ENCODE results near the gene ITPR3.
"Not testable (repeated sequence)": the region's sequence is repeated elsewhere in the genome, so short reads cannot be mapped to it uniquely, and the experiment has no call there.

Gene ITPR3

GRCh38 chr6:33589731-33590530 is 31.2 kb upstream of the ITPR3 start:
- peak; percentile 39 for DNase-seq (ENCODE audit: low read depth)

GRCh38 chr6:33590531-33591198 is 30.5 kb upstream of the ITPR3 start:
- DNase-seq (ENCODE audit: low read depth): no peak
- no peak overlapping the region for H3K4me3 ChIP-seq (ENCODE audit: low read depth, low read length)

More at GRCh38 chr6:33589731-33590530, 31.2 kb upstream of the ITPR3 start:
- H3K4me3 ChIP-seq (ENCODE audit: low read depth, low read length): no peak overlapping the region

- H3K4me3 ChIP-seq (ENCODE audit: low read depth, low read length): no peak overlapping the region
Measured at GRCh38 chr6:33591424-33592032, 29.6 kb upstream of the ITPR3 start.

GRCh38 chr6:33592280-33592594 is 28.9 kb upstream of the ITPR3 start:
- no peak for DNase-seq (ENCODE audit: low read depth)
- H3K4me3 ChIP-seq (ENCODE audit: low read depth, low read length): no peak overlapping the region

More at GRCh38 chr6:33591424-33592032, 29.6 kb upstream of the ITPR3 start:
- no peak for DNase-seq (ENCODE audit: low read depth)

GRCh38 chr6:33592595-33593413 is 28.3 kb upstream of the ITPR3 start:
- DNase-seq (ENCODE audit: low read depth): no peak
- no peak overlapping the region for H3K4me3 ChIP-seq (ENCODE audit: low read depth, low read length)

GRCh38 chr6:33593414-33593727 is 27.8 kb upstream of the ITPR3 start:
- no peak overlapping the region for H3K4me3 ChIP-seq (ENCODE audit: low read depth, low read length)

GRCh38 chr6:33595001-33595846 is 25.9 kb upstream of the ITPR3 start:
- H3K4me3 ChIP-seq (ENCODE audit: low read depth, low read length): no peak overlapping the region
- no peak for DNase-seq (ENCODE audit: low read depth)

More at GRCh38 chr6:33593414-33593727, 27.8 kb upstream of the ITPR3 start:
- no peak for DNase-seq (ENCODE audit: low read depth)

GRCh38 chr6:33596894-33597293 is 24.2 kb upstream of the ITPR3 start:
- not testable (repeated sequence) for DNase-seq (ENCODE audit: low read depth); H3K4me3 ChIP-seq (ENCODE audit: low read depth, low read length)

- no peak for DNase-seq (ENCODE audit: low read depth)
- H3K4me3 ChIP-seq (ENCODE audit: low read depth, low read length): no peak overlapping the region
Measured at GRCh38 chr6:33597551-33598322, 23.4 kb upstream of the ITPR3 start.

- DNase-seq (ENCODE audit: low read depth): no peak
- no peak overlapping the region for H3K4me3 ChIP-seq (ENCODE audit: low read depth, low read length)
Measured at GRCh38 chr6:33599413-33599938, 21.6 kb upstream of the ITPR3 start.

- H3K4me3 ChIP-seq (ENCODE audit: low read depth, low read length): no peak overlapping the region
- no peak for DNase-seq (ENCODE audit: low read depth)
Measured at GRCh38 chr6:33600761-33601160, 20.4 kb upstream of the ITPR3 start.

GRCh38 chr6:33602180-33602579 is 18.9 kb upstream of the ITPR3 start:
- no peak for DNase-seq (ENCODE audit: low read depth)
- no peak overlapping the region for H3K4me3 ChIP-seq (ENCODE audit: low read depth, low read length)

GRCh38 chr6:33604941-33605854 is 15.9 kb upstream of the ITPR3 start:
- no peak for DNase-seq (ENCODE audit: low read depth)
- no peak overlapping the region for H3K4me3 ChIP-seq (ENCODE audit: low read depth, low read length)

- H3K4me3 ChIP-seq (ENCODE audit: low read depth, low read length): no peak overlapping the region
- DNase-seq (ENCODE audit: low read depth): no peak
Measured at GRCh38 chr6:33606642-33607041, 14.5 kb upstream of the ITPR3 start.

- no peak for DNase-seq (ENCODE audit: low read depth)
- no peak overlapping the region for H3K4me3 ChIP-seq (ENCODE audit: low read depth, low read length)
Measured at GRCh38 chr6:33607126-33607783, 13.9 kb upstream of the ITPR3 start.

- DNase-seq (ENCODE audit: low read depth): no peak
- H3K4me3 ChIP-seq (ENCODE audit: low read depth, low read length): no peak overlapping the region
Measured at GRCh38 chr6:33607784-33608161, 13.3 kb upstream of the ITPR3 start.

- no peak overlapping the region for H3K4me3 ChIP-seq (ENCODE audit: low read depth, low read length)
- DNase-seq (ENCODE audit: low read depth): no peak
Measured at GRCh38 chr6:33609019-33609418, 12.1 kb upstream of the ITPR3 start.
